ENCODE results near the gene MGAT3. TPM values are rescaled to one million over a fixed set of nuclear protein-coding genes. Genes with fewer than 3 reads are reported as not detected.

The MGAT3 gene
- total RNA-seq, 4 donors from 2014 or later = 1.2 to 7.1 (median 3.6) TPM

DNA sequence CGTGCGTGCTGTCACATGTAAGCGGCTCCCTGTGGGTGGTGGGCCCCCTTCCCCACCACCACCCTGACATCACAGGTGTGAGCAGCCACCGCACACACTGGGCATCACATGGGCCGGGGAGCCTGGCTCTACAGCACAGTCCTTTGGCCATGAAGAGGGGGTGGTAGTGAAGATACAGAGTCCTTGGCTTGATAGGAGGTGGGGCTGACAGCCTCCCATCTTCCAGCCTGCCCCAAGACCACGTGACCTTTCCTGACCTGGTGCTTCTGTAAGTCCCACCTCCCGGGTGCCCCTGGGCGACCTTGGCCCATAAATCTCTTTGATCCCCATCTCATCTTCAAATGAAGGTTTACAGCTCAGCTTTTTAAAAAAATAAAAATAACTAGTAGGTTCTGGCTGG lies 21.2 kb upstream of the MGAT3 start:
- no peak overlapping the region for H3K4me3 ChIP-seq
- peaks cover 11 to 47% (median 26%) of the 10 kb centered on the region in 4 donors for H3K36me3 ChIP-seq
- no peak for DNase-seq (ENCODE audit: extremely low spot score)
- intact Hi-C loops (cut with DNase I) = loop anchor here (10.0 kb wide), 1 partner anchor 89 kb away; the partner anchor contains the start of gene ATF4
- no peaks in the 10 kb centered on the region for H3K9me3 ChIP-seq
- H3K27ac ChIP-seq (replicated peaks in 1 of 4) = no peak overlapping the region
- peaks cover 33 to 45% (median 38%) of the 10 kb centered on the region in 4 donors for H3K4me1 ChIP-seq
- 78% methylated on average over 4 of the region's 8 CpGs for WGBS
- peaks cover 0 to 20% (median 5%) of the 10 kb centered on the region in 4 donors for H3K27me3 ChIP-seq
- TF ChIP-seq, protein P1, sequence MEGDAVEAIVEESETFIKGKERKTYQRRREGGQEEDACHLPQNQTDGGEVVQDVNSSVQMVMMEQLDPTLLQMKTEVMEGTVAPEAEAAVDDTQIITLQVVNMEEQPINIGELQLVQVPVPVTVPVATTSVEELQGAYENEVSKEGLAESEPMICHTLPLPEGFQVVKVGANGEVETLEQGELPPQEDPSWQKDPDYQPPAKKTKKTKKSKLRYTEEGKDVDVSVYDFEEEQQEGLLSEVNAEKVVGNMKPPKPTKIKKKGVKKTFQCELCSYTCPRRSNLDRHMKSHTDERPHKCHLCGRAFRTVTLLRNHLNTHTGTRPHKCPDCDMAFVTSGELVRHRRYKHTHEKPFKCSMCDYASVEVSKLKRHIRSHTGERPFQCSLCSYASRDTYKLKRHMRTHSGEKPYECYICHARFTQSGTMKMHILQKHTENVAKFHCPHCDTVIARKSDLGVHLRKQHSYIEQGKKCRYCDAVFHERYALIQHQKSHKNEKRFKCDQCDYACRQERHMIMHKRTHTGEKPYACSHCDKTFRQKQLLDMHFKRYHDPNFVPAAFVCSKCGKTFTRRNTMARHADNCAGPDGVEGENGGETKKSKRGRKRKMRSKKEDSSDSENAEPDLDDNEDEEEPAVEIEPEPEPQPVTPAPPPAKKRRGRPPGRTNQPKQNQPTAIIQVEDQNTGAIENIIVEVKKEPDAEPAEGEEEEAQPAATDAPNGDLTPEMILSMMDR (IDR thresholded peaks at IDR 0.05) = no peak
- TF ChIP-seq EP300 (IDR thresholded peaks at IDR 0.05) = no peak
- no peak for TF ChIP-seq POLR2AphosphoS5 (IDR thresholded peaks at IDR 0.05)
- no peak for TF ChIP-seq POLR2A (IDR thresholded peaks at IDR 0.05; ENCODE audit: low read depth)

DNA sequence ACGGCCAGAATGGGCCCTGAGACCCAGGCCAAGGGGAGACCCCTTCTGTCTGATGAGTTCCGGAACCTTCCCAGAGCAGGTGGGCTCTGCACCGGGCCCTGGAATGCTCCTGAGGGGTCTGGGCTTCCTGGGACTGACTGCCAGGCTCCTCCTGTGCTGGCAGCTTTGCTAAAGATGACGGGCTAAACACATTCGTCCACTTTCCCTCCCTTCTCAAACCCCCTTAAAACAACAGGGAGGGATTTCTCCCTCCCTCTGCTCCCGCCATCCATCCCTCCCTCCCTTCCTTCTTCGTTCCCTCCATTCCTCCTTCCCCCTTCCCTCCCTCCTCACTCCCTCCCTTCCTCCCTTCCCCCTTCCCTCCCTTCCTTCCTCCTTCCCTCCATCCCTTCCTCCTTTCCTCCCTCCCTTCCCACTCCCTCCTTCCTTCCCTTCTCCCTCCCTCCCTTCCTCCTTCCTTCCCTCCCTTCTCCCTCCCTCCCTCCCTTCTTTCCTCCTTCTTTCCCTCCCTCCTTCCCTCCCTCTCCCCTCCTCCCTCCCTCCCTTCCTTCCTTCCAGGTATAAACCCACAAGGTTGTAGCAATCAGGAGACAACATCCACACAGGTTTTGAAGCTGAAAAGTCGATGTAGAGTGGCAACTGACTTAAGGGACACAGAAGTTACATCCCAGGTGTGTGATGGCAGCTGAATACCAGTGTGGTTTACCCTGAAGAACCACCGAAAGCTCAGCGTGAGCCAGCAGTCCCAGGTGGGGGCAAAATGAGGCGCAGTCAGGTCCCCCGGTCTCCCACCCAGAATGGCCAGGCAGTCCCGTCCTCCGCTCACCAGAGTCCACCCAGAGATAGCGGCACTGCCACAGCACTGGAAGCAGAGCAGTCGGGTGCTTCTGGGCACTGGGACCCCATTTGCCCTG lies 18.8 kb upstream of the MGAT3 start:
- Histone ChIP-seq H3K9me3 (no peaks in the 10 kb centered on the region), H3K4me3 (peak overlapping the region; percentile 24 to 34 (median 30)), H3K36me3 (peaks cover 0 to 23% (median 9%) of the 10 kb centered on the region in 4 donors), H3K4me1 (peaks cover 13 to 25% (median 17%) of the 10 kb centered on the region in 4 donors), H3K27ac (replicated peaks in 1 of 4) (no peak overlapping the region), H3K27me3 (peaks cover 0 to 38% (median 8%) of the 10 kb centered on the region in 4 donors)
- intact Hi-C loops (cut with DNase I) = loop anchor here (10.0 kb wide), 1 partner anchor 87 kb away; the partner anchor contains the start of gene ATF4
- DNase-seq (ENCODE audit: extremely low spot score) = no peak
- 38% methylated on average over 13 of the region's 16 CpGs for WGBS
- TF ChIP-seq POLR2A (IDR thresholded peaks at IDR 0.05; ENCODE audit: low read depth) = no peak
- no peak for TF ChIP-seq POLR2AphosphoS5 (IDR thresholded peaks at IDR 0.05)
- no peak for TF ChIP-seq EP300 (IDR thresholded peaks at IDR 0.05)
- TF ChIP-seq, protein P1 (IDR thresholded peaks at IDR 0.05) = no peak

DNA sequence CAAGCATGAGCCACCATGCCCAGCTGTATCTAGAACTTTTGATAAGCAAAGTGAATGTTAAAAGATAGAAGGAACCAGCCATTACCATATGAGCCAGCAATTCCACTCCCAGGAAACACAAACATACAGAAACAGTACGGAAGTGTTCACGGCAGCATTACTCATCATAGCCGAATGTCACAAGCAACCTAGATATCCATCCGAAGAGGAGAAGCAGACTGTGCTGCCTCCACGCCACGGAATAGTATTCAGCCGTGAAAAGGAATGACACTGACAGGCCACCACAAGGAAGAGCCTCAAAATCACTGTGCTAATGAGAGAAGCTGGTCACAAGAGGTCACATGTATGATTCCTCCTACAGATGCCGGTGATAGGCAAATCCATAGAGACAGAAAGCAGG lies 17.6 kb upstream of the MGAT3 start:
- H3K36me3 ChIP-seq = peaks cover 0 to 12% (median 2%) of the 10 kb centered on the region in 4 donors
- H3K4me1 ChIP-seq = peaks cover 13 to 25% (median 17%) of the 10 kb centered on the region in 4 donors
- 51% methylated on average over 7 of the region's 8 CpGs for WGBS
- DNase-seq (ENCODE audit: extremely low spot score) = no peak
- H3K4me3 ChIP-seq = no peak overlapping the region
- H3K27ac ChIP-seq (replicated peaks in 1 of 4) = no peak overlapping the region
- intact Hi-C loops (cut with DNase I) = loop anchor here (10.0 kb wide), 1 partner anchor 86 kb away; the partner anchor contains the start of gene ATF4
- H3K27me3 ChIP-seq = peaks cover 0 to 48% (median 8%) of the 10 kb centered on the region in 4 donors
- TF ChIP-seq POLR2A (IDR thresholded peaks at IDR 0.05; ENCODE audit: low read depth) = no peak
- no peak for TF ChIP-seq EP300 (IDR thresholded peaks at IDR 0.05)
- TF ChIP-seq, protein P1 (IDR thresholded peaks at IDR 0.05) = no peak
- TF ChIP-seq POLR2AphosphoS5 (IDR thresholded peaks at IDR 0.05) = no peak
- no peaks in the 10 kb centered on the region for H3K9me3 ChIP-seq

DNA sequence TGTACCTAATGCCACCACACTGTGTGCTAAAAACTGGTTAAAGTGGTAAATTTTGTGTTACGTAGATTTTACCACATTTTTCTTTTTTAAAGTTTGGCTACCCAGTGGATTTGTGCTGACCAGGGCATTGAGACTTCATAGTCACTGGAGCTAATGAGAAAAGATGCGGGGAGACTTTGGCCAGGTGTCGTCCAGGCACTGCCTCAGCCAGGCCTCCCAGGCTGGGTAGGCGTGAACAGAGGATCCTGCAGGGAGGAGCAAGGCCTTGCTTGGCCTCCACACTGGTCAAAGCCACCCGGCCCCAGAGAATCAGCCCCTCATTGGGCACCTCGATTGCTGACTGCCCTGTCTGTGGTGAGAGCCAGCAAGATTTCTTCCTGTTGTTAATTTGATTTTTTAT lies 13.4 kb upstream of the MGAT3 start:
- no peaks in the 10 kb centered on the region for H3K9me3 ChIP-seq
- H3K4me3 ChIP-seq = no peak overlapping the region
- TF ChIP-seq, protein P1 (IDR thresholded peaks at IDR 0.05) = no peak
- TF ChIP-seq POLR2A (IDR thresholded peaks at IDR 0.05; ENCODE audit: low read depth) (no peak), POLR2AphosphoS5 (IDR thresholded peaks at IDR 0.05) (no peak), EP300 (IDR thresholded peaks at IDR 0.05) (no peak)
- WGBS = 90% methylated on average over 6 of the region's 6 CpGs
- intact Hi-C loops (cut with DNase I) = no loop called here
- no peaks in the 10 kb centered on the region for H3K36me3 ChIP-seq
- peaks cover 0 to 86% (median 8%) of the 10 kb centered on the region in 4 donors for H3K27me3 ChIP-seq
- H3K4me1 ChIP-seq = peaks cover 0 to 9% (median 0%) of the 10 kb centered on the region in 4 donors
- no peak overlapping the region for H3K27ac ChIP-seq (replicated peaks in 1 of 4)
- DNase-seq (ENCODE audit: extremely low spot score) = no peak
